HG03097 (cell line): ENCODE measurements around the gene NDUFS1.
"Not testable (repeated sequence)": the region's sequence is repeated elsewhere in the genome, so short reads cannot be mapped to it uniquely, and the experiment has no call there.

Experiments
- ATAC-seq: cut with Tn5 transposase; IDR thresholded peaks from one replicate; pipeline ENCODE4 v1.9.1; 2021; ENCODE audit not compliant: unreplicated experiment, low FRiP score

Gene NDUFS1

DNA sequence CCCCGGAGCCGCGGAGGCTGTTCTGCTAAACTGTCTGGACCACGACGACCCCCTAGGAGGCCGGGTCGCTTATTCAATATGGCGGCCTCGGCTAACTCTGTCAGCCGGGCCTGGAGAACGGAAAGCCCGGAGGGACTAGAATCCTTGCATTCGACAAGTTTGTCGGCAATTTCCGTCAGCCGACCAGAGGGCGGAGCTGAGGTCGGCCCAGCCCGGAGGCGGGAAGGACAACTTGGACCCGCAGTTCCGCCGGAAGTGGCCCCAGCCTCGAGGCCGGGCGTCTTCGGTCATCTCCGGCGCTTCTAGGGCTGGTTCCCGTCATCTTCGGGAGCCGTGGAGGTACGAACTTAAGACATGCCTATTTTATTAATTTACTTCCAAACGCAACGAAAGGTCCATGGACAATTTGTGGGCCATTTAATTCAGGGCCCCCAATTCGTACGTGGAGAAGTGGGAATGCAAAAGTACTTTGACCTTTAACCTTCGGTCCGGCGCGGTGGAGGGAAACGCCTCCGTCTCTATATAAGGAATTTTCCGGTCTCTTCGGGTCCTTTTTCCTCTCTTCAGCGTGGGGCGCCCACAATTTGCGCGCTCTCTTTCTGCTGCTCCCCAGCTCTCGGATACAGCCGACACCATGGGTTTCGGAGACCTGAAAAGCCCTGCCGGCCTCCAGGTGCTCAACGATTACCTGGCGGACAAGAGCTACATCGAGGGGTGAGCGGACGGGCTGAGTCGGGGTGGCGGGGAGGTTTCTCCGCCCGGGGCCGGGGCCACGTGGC, at the start of gene NDUFS1, which contains the start of gene EEF1B2:
TSS of gene NDUFS1 (minus strand) at position 99 of the 779 bp plus-strand sequence. CDS start 5,766 bp downstream, outside the sequence.
TSS of gene EEF1B2 (plus strand) at position 550 of the 779 bp plus-strand sequence. CDS start at position 635, 85 bp downstream.
- peak; percentile 90 for ATAC-seq

DNA sequence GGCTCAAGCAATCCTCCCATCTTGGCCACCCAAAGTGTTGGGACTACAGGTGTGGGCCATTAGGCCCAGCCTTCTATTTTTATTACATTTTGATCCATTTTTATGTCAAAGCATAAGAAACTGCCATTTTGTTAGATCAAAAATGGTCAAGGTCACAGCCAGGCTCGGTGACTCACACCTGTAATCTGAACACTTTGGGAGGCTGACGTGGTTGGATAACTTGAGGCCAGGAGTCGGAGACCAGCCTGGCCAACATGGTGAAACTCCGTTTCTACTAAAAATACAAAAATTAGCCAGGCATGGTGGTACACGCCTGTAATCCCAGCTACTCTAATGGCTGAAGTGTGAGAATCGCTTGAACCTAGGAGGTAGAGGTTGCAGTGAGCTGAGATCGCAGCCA, 49.7 kb upstream of the NDUFS1 start:
- no peak for ATAC-seq

DNA sequence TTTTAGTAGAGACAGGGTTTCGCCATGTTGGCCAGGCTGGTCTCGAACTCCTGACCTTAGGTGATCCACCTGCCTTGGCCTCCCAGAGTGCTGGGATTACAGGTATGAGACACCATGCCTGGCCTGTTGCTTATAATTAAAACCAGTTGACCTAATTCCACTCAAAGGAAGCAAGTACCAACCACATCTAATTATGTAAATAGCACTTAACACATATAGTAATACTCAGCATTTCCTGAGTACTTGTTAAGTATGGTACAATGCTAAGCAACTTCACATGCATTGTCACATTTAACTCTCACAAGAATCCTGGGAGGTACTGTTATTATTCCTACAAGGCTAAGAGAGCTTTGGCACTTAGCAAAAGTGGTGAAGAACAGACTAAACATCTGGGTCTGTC, 48.1 kb upstream of the NDUFS1 start:
- not testable (repeated sequence) for ATAC-seq

DNA sequence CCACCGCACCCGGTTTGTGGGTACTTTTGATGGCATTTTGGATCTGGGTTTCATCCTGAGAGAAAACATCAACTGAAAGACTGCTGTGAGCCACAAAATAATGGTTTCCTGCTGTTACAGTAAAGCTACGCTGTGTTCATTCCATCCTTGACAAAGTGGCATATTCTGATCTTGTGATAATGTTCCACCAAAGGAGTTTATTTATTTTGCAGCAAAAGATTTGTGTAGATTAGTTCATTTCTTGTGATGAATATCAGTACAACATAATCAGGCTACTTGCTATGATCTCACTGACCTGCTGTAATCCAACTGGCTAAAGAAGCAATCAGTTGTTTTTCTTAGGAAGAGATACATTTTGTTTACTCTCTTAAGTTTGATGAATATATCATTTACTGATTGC, 45.5 kb upstream of the NDUFS1 start:
- no peak for ATAC-seq

DNA sequence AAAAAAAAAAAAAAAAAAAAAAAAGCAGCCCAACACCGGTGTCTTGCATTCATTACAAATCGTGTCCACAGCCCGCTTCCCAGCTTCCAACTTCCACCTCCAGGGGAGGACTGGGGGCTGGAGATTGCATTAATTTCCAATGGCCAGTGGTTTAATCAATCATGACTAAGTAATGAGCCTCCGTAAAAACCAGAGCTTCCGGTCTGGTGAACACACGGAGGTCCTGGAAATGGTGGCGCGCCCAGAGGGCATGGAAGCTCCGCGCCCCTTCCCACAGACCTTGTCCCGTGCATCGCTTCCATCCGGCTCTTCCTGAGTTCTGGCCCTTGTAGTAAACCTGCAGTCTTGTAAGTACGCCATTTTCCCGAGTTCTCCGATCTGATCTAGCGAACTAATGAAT, 44.1 kb upstream of the NDUFS1 start:
- ATAC-seq, result no peak

DNA sequence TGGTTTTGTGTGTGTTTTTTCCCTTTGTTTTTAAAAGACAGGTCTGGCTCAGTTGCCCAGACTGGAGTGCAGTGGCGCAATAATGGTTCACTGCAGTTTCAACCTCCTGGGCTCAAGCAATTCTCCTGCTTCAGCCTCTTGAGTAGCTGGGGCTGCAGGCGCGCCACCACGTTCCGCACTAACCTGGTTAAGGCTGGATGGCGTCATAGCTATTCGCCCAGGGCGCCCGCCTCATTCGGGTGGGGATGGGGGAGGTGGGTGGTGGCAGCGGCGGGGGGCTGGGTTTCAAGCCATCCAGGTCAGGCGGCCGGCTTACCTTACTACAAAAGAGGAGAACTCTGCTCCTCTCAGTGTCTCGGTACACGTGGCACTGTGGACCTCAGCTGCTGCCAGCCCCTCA, 43.2 kb upstream of the NDUFS1 start:
- no peak for ATAC-seq

DNA sequence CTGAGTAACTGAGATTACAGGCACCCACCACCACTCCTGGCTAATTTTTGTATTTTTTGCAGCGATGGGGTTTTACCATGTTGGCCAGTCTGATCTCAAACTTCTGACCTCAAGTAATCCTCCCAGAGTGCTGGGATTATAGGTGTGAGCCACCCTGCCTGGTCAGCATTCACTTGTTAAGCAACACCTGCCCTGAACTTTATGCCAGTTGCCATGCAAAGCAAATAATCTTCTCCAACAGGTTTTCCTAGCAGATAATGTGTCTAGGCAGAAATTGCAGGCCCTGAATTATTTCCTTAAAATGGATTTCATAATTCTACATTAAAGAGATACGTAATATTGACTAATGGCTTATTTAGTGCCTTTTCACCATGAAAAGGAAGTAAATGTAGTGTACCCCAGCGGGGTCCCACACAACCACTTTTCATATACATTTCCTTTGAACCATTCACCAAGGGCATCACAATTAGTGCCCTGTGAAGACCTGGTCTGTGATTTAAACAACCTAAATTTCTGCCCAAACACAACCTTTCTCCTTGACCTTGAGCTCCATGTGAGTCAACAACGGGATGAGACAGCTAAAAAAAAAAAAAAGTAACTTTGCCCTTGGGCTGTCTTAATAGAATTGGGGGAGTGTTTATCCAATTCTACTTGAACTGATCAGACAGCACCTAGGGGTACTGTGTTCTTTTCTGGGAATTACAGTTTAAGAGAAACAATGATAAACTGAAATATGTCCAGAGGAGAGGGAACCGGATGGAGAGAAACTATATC, 42.0 kb upstream of the NDUFS1 start:
- no peak for ATAC-seq

DNA sequence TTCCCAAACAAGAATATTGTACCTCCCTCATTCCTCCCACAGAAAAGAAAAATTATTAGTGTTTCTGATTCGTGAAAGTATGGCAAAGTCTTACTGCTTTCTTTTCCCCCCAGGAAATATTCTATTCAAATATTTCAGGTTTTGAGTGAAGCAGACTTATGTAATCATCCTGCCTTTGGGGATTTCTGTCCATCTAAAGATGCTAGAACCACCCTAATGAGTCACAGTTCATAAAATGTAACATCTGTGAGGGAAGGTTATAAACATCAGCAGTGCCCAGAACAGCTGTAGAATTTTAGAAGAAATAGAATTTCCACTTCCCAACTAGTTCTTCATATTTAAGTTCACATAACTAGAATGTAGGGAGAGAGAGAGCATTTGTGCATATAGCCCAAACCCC, 39.4 kb upstream of the NDUFS1 start:
- no peak for ATAC-seq

DNA sequence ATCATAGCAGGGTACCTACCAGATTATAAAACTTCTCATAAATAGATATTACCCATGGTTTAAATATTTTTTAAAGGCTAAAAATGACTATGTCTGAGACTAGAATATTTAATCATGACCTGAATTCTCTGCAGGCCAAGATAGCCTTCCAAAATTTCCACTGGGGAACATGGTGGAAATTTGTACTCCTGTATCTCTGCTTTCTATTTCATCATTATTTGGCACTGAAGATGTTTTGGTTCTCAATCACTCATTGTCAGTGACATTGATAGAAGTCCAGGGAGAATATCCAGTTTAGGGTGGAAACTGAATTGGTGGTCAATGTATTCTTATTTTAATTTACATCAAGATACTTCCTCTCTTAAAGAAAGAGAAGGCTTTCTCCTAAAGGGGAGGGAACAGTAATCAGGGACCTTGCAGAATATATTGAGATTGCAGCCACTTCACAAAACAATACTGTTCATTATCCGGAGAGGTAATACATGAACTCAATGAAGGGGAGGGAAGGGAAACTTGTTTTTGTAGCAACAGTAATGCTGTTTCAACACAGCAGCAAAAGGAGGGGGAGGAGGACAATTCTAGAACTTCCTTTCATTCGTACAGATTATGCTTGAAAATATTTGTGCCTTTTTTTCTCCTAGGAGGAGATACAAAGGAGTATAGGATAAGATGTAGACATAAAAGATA, 34.6 kb upstream of the NDUFS1 start:
- no peak for ATAC-seq

DNA sequence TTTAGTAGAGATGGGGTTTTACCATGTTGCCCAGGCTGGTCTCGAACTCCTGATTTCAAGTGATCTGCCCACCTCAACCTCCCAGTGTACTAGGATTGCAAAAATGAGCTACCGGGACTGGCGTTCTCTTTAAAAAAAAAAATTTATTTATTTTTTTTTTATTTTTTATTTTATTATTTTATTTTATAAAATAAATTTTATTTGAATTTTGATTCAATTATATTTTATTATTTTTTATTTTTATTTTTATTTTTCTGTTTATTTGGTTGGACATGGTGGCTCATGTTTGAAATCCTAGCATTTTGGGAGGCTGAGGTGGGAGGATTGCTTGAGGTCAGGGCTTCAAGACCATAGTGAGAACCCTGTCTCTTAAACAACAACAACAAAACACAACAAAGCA, 32.9 kb upstream of the NDUFS1 start:
- no peak for ATAC-seq

DNA sequence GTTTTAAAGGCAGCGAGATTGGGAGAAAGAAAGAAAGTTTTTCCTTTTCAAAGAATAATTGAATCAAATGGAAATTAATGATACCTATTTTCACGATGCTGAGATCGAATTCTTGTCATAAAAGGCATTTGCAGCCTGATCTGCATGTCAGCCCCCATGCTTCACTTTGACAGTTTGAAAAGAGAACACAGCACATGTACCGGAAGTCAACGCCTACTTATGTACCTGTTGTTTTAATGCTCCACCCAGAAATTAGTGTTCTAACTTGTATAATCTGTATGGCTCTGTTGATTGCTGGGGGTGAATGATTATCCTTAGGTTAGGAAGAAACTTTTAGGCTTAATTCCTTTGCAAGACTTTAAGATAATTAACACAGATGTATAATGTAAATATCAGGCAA, 31.4 kb upstream of the NDUFS1 start:
- ATAC-seq, result no peak

DNA sequence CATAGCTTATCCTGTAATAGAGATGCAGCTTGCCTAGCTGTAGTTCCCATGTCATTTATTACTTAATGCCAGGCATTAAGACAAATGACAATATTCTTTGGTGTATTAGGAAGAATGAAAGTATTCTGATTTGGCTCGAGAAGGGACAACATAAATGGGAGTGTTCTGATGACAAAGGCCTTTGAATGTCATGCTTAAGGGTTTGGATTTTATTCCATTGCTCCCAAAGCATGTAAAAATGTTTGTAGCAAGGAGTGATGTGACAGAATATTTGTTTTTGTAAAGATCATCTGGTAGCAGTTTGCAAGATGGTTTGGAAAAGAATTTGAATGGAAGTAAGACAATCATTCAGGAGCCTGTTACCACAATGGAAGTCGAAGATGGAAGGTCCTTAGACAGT, 30.9 kb upstream of the NDUFS1 start:
- no peak for ATAC-seq

DNA sequence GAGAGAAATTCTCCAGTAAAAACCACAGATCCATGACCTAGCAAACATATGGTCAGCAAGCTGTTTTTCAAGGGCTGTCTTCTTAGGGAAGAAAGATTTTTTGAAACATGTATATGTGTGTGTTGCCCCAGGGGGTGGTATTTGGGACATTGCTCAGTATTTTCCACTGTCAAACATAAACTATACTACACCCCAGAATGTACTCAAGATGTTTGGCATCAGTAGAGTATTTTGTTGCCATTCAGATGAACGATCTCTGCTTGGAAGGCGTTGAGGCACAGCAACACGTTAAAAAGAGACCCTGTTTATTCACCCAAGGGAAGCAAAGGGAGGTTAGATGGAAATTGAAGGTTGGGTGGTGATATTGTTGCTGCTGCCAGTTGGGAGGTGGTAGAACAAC, 30.4 kb upstream of the NDUFS1 start:
- ATAC-seq, result no peak

DNA sequence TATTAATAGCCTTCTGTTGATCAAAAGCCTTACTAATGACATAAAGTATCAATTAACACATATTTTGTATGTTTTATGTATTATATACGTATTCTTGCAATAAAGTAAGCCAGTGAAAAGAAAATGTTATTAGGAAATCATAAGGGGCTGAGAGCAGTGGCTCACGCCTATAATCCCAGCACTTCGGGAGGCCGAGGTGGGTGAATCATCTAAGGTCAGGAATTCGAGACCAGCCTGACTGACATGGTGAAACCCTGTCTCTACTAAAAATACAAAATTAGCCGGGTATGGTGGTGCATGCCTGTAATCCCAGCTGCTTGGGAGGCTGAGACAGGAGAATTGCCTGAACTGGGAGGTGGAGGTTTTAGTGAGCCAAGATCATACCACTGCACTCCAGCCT, 22.3 kb upstream of the NDUFS1 start:
- not testable (repeated sequence) for ATAC-seq

DNA sequence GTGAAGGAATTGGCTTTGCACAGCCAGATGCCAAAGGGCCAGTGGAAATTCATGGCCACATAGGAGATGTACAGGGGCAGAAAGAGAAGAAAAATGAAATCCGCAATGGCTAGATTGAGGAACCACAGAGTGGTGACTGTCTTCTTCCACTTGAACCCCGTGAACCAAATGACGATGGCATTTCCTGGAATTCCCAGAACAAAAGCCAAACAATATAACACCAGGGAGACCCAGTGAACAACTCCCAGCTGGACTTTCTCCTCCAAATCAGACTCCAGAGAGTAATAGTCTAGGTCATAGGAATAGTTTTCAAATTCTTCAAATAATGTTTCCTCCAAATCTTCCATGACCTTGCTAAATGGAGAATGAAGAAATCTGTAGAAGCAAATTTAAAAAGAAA, 17.7 kb upstream of the NDUFS1 start:
- no peak for ATAC-seq

DNA sequence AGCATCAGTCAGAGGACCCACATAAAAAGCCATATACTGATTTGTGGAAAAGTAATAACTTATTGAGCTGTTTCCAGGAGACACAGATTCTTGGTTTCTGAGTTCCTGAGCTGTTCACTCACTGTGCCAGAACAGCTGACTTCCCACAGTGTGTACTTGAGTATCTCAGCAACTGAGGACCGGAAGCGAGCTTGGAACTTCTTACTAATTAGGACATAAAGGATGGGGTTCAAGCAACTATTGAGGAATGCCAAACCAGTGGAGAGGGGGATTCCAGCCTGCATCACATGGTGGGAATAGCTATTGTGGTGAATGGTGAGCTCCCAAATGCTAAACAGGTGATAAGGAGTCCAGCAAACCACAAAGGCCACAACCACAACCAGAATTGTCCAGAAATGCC, 16.9 kb upstream of the NDUFS1 start:
- no peak for ATAC-seq

DNA sequence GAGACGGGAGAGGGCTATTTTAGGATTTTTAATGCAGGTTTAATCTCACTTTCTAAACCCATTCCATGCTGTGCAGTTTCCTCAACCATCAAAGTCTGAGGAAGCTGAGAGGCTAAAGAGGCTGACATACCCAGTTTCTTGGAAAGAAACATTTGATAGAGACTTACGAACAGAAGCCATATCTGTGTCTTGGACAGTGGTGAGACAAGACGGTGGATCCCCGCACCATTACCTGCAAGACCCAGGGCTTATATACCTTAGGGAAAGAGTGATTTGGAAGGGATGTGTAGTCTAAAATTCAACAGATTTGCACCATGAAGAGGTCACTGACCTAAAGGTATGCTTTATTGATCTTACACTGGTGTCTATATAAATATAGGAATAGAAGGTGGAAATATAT, 13.9 kb upstream of the NDUFS1 start:
- ATAC-seq, result no peak

DNA sequence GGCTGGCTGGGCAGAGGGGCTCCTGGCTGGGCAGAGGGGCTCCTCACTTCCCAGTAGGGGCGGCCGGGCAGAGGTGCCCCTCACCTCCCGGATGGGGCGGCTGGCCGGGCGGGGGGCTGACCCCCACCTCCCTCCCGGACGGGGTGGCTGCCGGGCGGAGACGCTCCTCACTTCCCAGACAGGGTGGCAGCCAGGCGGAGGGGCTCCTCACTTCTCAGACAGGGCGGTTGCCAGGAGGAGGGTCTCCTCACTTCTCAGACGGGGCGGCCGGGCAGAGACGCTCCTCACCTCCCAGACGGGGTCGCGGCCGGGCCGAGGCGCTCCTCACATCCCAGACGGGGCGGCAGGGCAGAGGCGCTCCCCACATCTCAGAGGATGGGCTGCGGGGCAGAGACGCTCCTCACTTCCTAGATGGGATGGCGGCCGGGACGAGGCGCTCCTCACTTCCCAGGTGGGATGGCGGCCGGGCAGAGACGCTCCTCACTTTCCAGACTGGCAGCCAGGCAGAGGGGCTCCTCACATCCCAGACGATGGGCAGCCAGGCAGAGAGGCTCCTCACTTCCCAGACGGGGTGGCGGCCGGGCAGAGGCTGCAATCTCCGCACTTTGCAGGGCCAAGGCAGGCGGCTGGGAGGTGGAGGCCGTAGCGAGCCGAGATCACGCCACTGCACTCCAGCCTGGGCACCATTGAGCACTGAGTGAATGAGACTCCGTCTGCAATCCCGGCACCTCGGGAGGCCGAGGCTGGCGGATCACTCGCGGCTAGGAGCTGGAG, 12.6 kb upstream of the NDUFS1 start:
- not testable (repeated sequence) for ATAC-seq

DNA sequence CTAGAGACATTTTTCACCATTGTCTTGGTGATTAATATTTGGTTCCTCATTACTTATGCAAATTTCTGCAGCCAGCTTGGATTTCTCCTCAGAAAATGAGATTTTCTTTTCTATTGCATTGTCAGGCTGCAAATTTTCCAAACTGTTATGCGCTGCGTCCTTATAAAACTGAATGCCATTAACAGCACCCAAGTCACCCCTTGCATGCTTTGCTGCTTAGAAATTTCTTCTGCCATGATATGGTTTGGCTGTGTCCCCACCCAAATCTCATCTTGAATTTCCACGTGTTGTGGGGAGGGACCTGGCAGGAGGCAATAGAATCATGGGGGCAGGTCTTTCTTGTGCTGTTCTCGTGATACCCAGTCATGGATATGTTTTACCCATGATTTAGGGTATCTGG, 9.0 kb upstream of the NDUFS1 start:
- ATAC-seq, result not testable (repeated sequence)

DNA sequence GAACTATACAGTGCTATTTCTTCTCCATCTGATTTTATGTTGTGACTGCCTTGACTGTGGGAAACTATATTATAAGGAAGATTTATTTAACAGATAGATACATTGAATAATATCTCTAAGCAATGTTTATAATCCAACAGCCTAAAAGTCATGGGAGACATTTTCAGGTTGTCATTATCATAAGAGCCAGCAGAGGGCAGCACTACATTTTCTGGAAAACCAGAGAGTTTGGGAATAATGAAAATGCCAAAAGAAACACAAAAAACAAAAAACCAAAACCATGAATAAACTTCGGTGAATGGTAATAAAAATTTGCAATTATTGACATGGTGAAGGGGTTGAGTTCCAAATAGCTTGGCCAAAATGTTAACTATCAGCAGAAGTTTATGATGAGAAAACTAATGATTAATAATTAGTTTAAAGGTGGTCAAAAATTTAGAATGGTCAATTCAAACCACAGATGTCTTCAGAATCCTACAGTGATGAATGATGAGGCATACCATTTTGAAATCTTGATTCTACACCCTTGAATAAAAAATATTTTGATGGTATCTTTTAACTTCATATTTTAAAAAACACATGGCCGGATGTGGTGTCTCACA, 5.1 kb upstream of the NDUFS1 start:
- ATAC-seq, result no peak
